SH-SY5Y (cell line): ENCODE results near the gene ZFHX3.

ENCODE experiments used
- GATA2 ChIP-seq: IDR thresholded peaks from 2 replicates; pipeline ENCODE4 v1.6.1; 2011; ENCODE audit warnings: mild to moderate bottlenecking, low read depth, low read length
- GATA3 ChIP-seq: IDR thresholded peaks from 2 replicates; pipeline ENCODE4 v1.6.1; 2011; ENCODE audit warnings: low read depth, mild to moderate bottlenecking, low read length, moderate library complexity

GRCh38 chr16:73063854-73064211 lies 15.9 kb upstream of the ZFHX3 start:
- TF ChIP-seq GATA2 (no peak), GATA3 (no peak)
